ENCODE data around the gene RERE.

Gene RERE

DNA sequence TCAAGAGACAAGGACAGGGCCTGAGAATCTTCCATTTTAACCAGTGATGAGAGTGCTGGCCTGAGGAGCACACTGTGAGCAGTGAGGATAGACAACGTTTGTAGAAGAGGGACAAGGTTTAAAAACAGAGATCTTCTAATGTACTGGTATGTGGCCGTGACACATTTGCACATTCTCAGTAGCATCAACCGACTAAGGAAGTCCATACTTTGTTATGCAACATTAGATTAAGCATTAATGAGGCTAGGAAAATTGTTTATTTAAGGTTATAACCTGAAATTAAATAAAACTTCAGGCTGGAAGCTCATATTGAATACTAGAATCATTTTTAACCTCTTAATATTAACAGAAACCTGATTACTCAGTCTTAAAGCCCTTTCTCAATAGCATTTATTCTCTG, 400.6 kb downstream of the RERE start:
- no peak overlapping the region for H3K4me2 ChIP-seq (ENCODE audit: low read length)
- H3K4me1 ChIP-seq (ENCODE audit: control insufficient read depth, low read length) = peaks cover 55% of the 10 kb centered on the region
- peaks cover 7% of the 10 kb centered on the region for H4K20me1 ChIP-seq (ENCODE audit: control insufficient read depth, insufficient read depth, low read depth, low read length)
- peaks cover 100% of the 10 kb centered on the region for H3K79me2 ChIP-seq (ENCODE audit: control insufficient read depth, low read length)
- H3K4me3 ChIP-seq (ENCODE audit: low read length) = no peak overlapping the region
- no peaks in the 10 kb centered on the region for H3K27me3 ChIP-seq (ENCODE audit: control insufficient read depth, low read length)
- H3F3A ChIP-seq (ENCODE audit: control insufficient read depth, insufficient read depth) = peaks cover 5% of the 10 kb centered on the region
- TF ChIP-seq CTCF (IDR thresholded peaks at IDR 0.05; ENCODE audit: low read depth, low read length, poor library complexity, severe bottlenecking) (no peak), EZH2phosphoT487 (IDR thresholded peaks at IDR 0.05; ENCODE audit: borderline replicate concordance, low read length) (no peak)
- no peaks in the 10 kb centered on the region for H3K9me3 ChIP-seq (ENCODE audit: control insufficient read depth, insufficient read depth, low read length)
- H3K9me2 ChIP-seq (replicated peaks; ENCODE audit: control insufficient read depth, low read length) = no peaks in the 10 kb centered on the region
- no peak overlapping the region for H3K27ac ChIP-seq (ENCODE audit: low read depth, low read length)
- peaks cover 96% of the 10 kb centered on the region for H3K36me3 ChIP-seq (ENCODE audit: control insufficient read depth, low read length)

DNA sequence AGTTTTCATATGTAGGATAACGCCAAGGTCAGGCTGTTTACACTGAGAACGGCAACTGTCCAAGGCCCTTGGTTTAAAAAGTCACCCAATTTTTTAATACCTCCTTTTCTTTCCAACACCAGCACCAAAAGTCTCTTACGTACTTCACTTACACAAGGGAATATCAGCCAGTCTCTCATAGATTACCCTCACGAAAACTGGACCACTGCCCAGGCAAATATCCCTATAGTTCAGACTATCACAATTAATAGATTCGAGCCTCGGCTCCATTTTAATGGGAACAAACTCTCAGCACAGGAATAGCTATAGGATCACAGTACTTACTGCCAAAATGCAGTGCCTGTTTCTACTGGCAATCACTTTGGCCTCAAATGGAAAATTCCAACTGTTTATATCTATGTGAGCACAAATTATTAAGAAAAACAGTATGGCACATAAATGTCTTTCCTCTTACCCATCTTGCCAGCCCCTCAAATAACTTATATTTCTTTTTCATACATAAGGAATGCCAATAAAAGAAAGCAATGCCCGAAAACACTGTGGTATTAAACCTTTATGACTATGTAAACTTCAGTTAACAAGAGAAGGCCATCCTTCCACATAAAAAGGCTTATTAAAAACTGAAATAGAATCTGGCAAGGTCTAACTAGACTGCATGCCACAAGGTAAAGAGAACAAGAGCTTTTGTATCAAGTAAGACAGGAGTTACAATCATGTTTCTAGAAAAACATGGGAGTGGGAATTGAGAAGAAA, 401.7 kb downstream of the RERE start:
- no peak overlapping the region for H3K4me3 ChIP-seq (ENCODE audit: low read length)
- peaks cover 99% of the 10 kb centered on the region for H3K79me2 ChIP-seq (ENCODE audit: control insufficient read depth, low read length)
- H3K27ac ChIP-seq (ENCODE audit: low read depth, low read length) = no peak overlapping the region
- peaks cover 94% of the 10 kb centered on the region for H3K36me3 ChIP-seq (ENCODE audit: control insufficient read depth, low read length)
- peaks cover 6% of the 10 kb centered on the region for H4K20me1 ChIP-seq (ENCODE audit: control insufficient read depth, insufficient read depth, low read depth, low read length)
- H3K4me1 ChIP-seq (ENCODE audit: control insufficient read depth, low read length) = peaks cover 50% of the 10 kb centered on the region
- no peak overlapping the region for H3K4me2 ChIP-seq (ENCODE audit: low read length)
- no peak for TF ChIP-seq EZH2phosphoT487 (IDR thresholded peaks at IDR 0.05; ENCODE audit: borderline replicate concordance, low read length)
- no peak for TF ChIP-seq CTCF (IDR thresholded peaks at IDR 0.05; ENCODE audit: low read depth, low read length, poor library complexity, severe bottlenecking)
- no peaks in the 10 kb centered on the region for H3K27me3 ChIP-seq (ENCODE audit: control insufficient read depth, low read length)
- no peaks in the 10 kb centered on the region for H3K9me3 ChIP-seq (ENCODE audit: control insufficient read depth, insufficient read depth, low read length)
- peaks cover 5% of the 10 kb centered on the region; the same call in 1 of the 2 replicates for H3F3A ChIP-seq (ENCODE audit: control insufficient read depth, insufficient read depth)
- H3K9me2 ChIP-seq (replicated peaks; ENCODE audit: control insufficient read depth, low read length) = no peaks in the 10 kb centered on the region

DNA sequence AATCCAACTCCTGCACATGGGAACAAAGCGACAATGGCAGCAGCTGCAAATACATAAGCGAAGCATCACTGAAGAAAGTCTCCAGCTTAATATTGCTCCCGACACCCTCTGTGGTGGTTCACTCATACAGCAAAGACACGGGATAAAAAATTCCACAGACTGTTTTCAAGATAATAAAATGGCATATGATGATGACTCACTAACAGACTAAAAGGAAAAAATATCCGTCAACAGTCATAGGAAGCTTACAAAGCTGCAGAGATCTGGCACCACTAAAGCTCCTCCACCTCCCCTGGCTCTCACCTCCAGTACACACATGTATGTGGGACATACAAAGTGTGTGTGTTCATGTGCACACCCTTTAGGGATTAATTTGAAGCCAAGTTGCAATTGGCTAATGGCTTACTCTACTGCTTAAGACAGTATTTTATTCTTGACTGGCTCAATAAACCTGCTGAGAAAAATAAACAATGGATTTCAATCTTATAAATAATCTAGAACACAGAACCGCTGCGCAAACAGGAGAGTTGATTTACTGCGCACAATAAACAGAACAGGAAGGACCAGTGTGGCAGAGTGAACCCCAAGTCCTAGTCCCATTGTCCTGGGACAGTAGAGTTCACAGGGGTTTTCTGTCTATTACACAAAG, 405.1 kb downstream of the RERE start:
- H3K27ac ChIP-seq (ENCODE audit: low read depth, low read length) = no peak overlapping the region
- no peak for TF ChIP-seq CTCF (IDR thresholded peaks at IDR 0.05; ENCODE audit: low read depth, low read length, poor library complexity, severe bottlenecking)
- no peak for TF ChIP-seq EZH2phosphoT487 (IDR thresholded peaks at IDR 0.05; ENCODE audit: borderline replicate concordance, low read length)
- H3K27me3 ChIP-seq (ENCODE audit: control insufficient read depth, low read length) = no peaks in the 10 kb centered on the region
- no peak overlapping the region for H3K4me3 ChIP-seq (ENCODE audit: low read length)
- H4K20me1 ChIP-seq (ENCODE audit: control insufficient read depth, insufficient read depth, low read depth, low read length) = peaks cover 7% of the 10 kb centered on the region; the same call in 1 of the 2 replicates
- peaks cover 88% of the 10 kb centered on the region for H3K36me3 ChIP-seq (ENCODE audit: control insufficient read depth, low read length)
- H3K9me3 ChIP-seq (ENCODE audit: control insufficient read depth, insufficient read depth, low read length) = no peaks in the 10 kb centered on the region
- peaks cover 34% of the 10 kb centered on the region for H3K4me1 ChIP-seq (ENCODE audit: control insufficient read depth, low read length)
- H3K4me2 ChIP-seq (ENCODE audit: low read length) = no peak overlapping the region
- no peaks in the 10 kb centered on the region for H3K9me2 ChIP-seq (replicated peaks; ENCODE audit: control insufficient read depth, low read length)
- peaks cover 4% of the 10 kb centered on the region; the same call in 1 of the 2 replicates for H3F3A ChIP-seq (ENCODE audit: control insufficient read depth, insufficient read depth)
- H3K79me2 ChIP-seq (ENCODE audit: control insufficient read depth, low read length) = peaks cover 99% of the 10 kb centered on the region
